Esophagus squamous epithelium (tissue), 4 donors: ENCODE data around the gene CCDC32.

Source experiments
- CTCF ChIP-seq, 6 experiments: fragments of 450-650 bp in 4 of 6; fragments of 200-600 bp in 2 of 6; sonication (generic) in 2 of 6; IDR thresholded peaks; one replicate each; pipeline ENCODE4 v1.5.1; 2016 to 2019; ENCODE audit warnings: antibody characterized with exemption in 6 of 6, mild to moderate bottlenecking in 4 of 6, moderate library complexity in 4 of 6
- POLR2A ChIP-seq, 4 donors: fragments of 450-650 bp; IDR thresholded peaks; one replicate each; pipeline ENCODE4 v1.6.1; 2017; ENCODE audit warnings: antibody characterized with exemption in 4 of 4, mild to moderate bottlenecking in 4 of 4, moderate library complexity in 3 of 4

GRCh38 chr15:40554161-40554525 is 10.7 kb downstream of the CCDC32 start:
- TF ChIP-seq CTCF (IDR thresholded peaks at IDR 0.05) (no peak), POLR2A (IDR thresholded peaks at IDR 0.05) (no peak)
